ENCODE measurements around the gene HNMT.
"Not testable (repeated sequence)": the region's sequence is repeated elsewhere in the genome, so short reads cannot be mapped to it uniquely, and the experiment has no call there.

DNA sequence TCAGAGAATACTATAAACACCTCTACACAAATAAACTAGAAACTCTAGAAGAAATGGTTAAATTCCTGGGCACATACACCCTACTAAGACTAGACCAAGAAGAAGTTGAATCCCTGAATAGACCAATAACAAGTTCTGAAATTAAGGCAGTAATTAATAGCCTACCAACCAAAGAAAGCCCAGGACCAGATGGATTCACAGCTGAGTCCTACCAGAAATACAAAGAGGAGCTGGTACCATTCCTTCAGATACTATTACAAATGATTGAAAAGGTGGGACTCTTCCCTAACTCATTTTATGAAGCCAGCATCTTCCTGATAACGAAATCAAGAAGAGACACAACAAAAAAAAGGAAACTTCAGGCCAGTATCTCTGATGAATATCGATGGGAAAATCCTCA is 31.1 kb downstream of the HNMT start:
- TF ChIP-seq, protein P1, sequence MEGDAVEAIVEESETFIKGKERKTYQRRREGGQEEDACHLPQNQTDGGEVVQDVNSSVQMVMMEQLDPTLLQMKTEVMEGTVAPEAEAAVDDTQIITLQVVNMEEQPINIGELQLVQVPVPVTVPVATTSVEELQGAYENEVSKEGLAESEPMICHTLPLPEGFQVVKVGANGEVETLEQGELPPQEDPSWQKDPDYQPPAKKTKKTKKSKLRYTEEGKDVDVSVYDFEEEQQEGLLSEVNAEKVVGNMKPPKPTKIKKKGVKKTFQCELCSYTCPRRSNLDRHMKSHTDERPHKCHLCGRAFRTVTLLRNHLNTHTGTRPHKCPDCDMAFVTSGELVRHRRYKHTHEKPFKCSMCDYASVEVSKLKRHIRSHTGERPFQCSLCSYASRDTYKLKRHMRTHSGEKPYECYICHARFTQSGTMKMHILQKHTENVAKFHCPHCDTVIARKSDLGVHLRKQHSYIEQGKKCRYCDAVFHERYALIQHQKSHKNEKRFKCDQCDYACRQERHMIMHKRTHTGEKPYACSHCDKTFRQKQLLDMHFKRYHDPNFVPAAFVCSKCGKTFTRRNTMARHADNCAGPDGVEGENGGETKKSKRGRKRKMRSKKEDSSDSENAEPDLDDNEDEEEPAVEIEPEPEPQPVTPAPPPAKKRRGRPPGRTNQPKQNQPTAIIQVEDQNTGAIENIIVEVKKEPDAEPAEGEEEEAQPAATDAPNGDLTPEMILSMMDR (IDR thresholded peaks at IDR 0.05): not testable (repeated sequence)
- not testable (repeated sequence) for TF ChIP-seq POLR2A, EP300 (IDR thresholded peaks at IDR 0.05)

Data from gastroesophageal sphincter (tissue), 3 donors.